HG03095 (cell line): ENCODE measurements around the gene UST.
"Not testable (repeated sequence)": the region's sequence is repeated elsewhere in the genome, so short reads cannot be mapped to it uniquely, and the experiment has no call there.

Experiments
- ATAC-seq: cut with Tn5 transposase; IDR thresholded peaks from one replicate; pipeline ENCODE4 v1.9.1; 2021; ENCODE audit warnings: moderate library complexity; ENCODE audit not compliant: unreplicated experiment

The UST gene

DNA sequence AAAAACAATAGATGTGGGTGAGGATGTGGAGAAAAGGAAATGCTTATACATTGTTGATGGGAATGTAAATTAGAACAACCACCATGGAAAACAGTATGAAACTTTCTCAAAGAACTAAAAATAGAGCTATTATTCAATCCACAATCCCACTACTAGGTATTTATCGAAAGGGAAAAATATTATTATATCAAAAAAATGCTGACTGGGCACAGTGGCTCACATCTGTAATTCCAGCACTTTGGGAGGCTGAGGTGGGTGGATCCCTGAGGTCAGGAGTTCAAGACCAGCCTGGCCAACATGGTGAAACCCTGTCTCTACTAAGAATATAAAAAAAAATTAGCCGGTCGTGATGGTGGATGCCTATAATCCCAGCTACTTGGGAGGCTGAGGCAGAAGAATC, 357.1 kb downstream of the UST start:
- not testable (repeated sequence) for ATAC-seq

- no peak for ATAC-seq
Observed at GRCh38 chr6:149107520-149107919, 360.7 kb downstream of the UST start.

- no peak for ATAC-seq
Observed at GRCh38 chr6:149108038-149108748, 361.4 kb downstream of the UST start.

GRCh38 chr6:149108749-149109100, 361.9 kb downstream of the UST start:
- no peak for ATAC-seq

DNA sequence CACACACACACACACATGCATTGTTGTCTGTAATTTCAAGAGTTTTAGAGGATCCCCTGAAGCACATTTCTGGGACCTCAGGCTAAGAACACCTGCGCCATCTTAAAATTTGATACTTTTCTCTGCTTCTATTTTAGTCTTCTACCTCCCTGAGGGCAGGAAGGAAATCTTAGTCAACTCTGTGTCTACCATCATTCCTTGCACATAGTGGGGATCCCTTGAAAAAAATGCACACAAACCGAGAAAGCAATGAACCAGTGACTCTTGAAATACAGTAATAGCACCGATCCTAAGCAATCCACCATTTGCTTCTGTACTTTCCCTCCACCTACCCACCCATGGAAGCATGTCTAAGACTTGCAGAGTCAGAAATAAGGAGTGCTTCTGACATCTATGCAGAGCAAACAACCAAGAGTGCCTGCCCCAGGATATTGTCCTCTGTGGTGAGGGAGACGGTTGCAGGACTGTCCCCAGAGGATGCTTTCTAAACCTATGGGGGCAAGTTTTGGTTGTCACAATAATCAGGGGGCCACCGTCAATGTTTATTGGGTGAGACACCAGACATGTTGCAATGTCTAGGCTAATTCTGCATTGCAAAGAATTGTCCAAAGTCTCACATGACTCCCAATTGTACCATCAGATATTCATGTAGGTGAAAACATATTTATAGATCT, 362.7 kb downstream of the UST start:
- ATAC-seq: no peak

- no peak for ATAC-seq
Observed at GRCh38 chr6:149111556-149112115, 364.8 kb downstream of the UST start.

GRCh38 chr6:149112976-149113375, 366.1 kb downstream of the UST start:
- ATAC-seq: no peak

- no peak for ATAC-seq
Observed at GRCh38 chr6:149114167-149114566, 367.3 kb downstream of the UST start.

- no peak for ATAC-seq
Observed at GRCh38 chr6:149118737-149119653, 372.2 kb downstream of the UST start.

- ATAC-seq: no peak
Observed at GRCh38 chr6:149122850-149123821, 376.3 kb downstream of the UST start.

DNA sequence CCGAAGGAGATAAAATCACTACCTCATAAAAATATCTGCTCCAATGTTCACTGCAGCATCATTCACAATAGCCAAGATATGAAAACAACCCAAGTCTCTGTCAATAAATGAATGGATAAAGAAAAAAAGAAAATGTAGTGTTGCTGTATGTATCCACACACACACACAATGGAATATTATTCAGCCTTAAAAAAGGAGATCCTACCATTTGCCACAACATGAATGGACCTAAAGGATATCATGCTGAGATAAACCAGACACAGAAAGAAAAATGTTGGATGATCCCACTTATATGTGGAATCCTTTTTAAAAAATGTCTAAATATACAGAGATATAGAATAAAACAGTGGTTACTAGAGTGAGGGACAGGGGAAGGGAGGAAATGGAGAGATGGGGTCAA, 378.5 kb downstream of the UST start:
- ATAC-seq: no peak
